ENCODE measurements around the gene JMJD7.
"Not testable (repeated sequence)": the region's sequence is repeated elsewhere in the genome, so short reads cannot be mapped to it uniquely, and the experiment has no call there.

Gene JMJD7

DNA sequence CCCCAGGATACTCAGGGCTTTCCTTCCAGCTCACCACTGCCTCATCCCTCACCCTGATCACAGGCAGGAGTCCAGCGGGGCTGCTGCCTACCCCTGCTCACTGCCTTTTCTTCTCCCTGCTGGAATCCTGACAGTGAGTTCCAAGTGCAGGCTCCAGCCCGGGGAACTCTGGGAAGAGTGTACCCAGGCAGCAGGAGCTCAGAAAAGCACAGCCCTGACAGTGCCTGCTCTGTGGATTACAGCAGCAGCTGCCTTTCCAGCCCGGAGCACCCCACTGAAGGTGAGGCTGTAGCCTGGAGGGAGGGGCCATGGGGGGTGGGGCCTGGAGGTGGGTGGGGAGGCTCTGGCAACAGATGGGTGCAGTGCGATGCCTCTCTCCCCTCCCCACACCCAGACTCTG, 6.1 kb upstream of the JMJD7 start:
- no peak for DNase-seq (ENCODE audit: low read depth in 3 of 3, low spot score in 1 of 3)

DNA sequence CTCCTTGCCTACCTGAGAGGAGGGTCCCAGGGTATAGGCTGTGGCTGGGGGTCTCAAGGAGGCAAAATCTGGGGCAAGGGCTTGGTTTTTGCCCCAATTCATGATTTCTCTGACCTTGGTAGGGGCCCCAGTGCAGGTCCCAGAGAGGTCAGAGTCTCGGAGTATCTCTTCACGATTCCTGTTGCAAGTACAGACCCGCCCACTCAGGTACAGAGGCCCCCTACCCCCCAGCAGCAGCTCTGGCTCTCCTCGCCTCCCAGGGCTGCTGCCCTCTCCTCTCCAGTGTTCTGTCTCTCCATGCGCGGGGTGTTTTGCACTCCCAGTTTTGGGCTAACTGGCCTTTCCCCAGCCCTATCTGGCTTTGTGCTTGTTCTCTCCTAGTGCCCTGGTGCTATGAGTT, 5.4 kb upstream of the JMJD7 start:
- no peak for DNase-seq (ENCODE audit: low read depth in 3 of 3, low spot score in 1 of 3)

DNA sequence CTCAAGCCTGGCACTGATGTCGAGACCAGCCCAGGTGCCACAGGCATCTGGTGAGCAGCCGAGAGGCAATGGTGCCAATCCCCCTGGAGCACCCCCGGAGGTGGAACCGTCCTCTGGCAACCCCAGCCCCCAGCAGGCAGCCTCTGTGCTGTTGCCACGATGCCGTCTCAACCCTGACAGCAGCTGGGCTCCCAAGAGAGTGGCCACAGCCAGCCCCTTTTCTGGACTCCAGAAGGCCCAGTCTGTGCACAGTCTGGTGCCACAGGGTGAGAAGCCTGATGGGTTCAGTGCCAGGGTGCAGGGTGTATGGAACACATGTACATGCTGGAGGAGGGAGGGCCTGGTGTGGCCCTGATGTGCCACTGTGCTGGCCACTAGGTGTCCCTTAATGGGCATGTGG, 4.9 kb upstream of the JMJD7 start:
- no peak for DNase-seq (ENCODE audit: low read depth in 3 of 3, low spot score in 1 of 3)

DNA sequence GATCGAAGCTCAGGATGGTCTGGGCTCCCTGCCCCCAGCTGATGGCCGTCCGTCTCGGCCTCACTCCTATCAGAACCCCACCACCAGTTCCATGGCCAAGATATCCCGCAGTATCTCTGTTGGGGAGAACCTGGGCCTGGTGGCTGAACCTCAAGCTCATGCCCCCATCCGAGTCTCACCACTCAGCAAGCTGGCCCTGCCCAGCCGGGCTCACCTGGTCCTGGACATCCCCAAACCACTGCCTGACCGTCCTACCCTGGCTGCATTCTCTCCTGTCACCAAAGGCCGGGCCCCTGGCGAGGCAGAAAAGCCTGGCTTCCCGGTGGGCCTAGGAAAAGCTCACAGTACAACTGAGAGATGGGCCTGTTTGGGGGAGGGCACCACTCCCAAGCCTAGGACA, 4.4 kb upstream of the JMJD7 start:
- no peak for DNase-seq (ENCODE audit: low read depth in 3 of 3, low spot score in 1 of 3)

DNA sequence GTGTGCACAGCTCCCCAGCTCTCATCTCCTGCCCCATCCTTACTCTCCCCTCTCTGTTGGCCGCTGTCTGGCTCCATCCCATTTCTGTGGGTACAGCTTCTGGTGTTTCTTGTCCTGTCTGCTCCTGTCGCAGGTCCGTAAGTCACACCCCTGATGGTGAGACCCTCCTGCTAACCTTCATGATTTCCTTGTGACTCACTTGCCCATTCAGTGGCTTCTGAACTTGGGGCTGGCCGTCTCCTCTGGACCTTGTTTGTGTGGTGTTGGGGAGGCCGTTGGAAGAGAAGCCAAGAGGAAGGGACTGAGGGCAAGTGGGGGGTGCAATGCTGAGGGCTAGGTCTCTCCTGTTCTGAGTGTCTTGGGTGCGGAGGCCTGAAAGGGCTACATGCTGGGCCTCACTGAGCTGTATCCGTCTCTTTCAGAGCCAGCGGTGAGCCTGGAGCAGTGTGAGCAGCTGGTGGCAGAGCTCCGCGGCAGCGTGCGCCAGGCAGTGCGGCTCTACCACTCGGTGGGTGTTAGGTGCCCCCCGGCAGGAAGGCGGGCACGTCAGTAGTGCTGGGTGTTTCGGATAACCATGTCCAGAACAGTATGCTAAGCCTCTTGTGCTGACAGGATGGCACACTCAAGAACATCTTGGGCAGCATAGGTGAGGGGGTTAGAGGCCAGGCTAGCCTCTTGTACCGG, 3.7 kb upstream of the JMJD7 start:
- no peak for DNase-seq (ENCODE audit: low read depth in 3 of 3, low spot score in 1 of 3)

DNA sequence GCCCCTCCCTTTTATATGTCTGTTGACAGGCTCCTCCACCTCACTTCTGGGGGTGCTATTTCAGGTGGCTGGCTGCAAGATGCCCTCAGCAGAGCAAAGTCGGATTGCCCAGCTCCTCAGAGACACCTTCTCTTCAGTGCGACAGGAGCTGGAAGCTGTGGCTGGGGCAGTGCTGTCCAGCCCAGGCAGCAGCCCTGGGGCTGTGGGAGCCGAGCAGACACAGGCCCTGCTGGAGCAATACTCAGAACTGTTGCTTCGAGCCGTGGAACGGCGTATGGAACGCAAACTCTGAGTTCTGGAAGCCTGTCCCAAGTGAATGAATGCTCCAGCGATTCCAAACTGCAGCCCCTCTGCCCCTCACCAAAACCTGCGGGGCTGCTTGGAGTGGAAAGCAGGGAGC, 2.7 kb upstream of the JMJD7 start:
- DNase-seq (ENCODE audit: low read depth in 3 of 3, low spot score in 1 of 3), result no peak

DNA sequence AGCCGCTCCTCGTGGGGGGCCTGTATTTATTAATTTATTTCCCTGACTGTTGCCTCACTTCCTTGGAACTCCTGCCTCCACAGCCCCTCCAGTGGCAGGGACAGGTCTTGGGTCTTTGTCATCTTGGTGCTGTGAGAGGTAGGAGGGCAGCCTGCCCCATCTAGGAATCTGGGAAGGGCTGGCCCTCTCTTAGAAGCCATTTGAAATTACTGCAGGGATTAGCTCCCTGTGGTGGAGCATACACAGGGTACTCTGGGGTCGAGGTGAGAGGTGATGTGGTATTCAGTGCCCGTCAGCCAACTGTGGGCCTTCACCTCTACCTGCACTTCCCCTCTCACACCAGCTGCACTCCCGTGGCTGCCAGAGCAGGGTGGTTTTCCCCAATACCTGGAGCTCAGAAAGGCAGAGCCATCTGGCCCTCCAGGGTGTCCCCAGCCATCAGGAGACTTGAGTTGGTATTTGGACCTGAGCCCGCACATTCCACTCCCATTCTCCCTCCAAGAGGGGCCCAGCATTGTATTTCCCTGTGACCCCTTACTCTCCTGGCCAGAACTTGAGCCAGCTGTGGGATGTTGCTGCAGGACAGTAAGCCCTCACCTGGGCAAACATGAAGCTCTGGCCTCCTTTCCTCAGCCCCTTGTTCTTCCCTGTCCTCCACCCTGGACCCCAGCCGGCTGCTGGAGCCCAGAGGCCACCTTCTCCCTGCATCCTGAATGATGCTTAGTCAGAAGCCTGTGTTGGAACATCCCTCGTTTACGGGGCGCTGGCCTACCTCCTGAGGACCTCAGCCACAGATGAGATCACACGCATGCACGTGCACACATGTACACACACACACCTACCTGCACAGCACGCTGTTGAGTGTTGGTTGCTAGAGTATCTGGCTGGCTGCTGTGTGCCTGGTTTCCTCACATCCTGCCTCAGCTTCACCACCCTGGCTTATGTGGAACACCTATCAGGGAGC, 2.0 kb upstream of the JMJD7 start:
- DNase-seq (ENCODE audit: low read depth in 3 of 3, low spot score in 1 of 3), result no peak

DNA sequence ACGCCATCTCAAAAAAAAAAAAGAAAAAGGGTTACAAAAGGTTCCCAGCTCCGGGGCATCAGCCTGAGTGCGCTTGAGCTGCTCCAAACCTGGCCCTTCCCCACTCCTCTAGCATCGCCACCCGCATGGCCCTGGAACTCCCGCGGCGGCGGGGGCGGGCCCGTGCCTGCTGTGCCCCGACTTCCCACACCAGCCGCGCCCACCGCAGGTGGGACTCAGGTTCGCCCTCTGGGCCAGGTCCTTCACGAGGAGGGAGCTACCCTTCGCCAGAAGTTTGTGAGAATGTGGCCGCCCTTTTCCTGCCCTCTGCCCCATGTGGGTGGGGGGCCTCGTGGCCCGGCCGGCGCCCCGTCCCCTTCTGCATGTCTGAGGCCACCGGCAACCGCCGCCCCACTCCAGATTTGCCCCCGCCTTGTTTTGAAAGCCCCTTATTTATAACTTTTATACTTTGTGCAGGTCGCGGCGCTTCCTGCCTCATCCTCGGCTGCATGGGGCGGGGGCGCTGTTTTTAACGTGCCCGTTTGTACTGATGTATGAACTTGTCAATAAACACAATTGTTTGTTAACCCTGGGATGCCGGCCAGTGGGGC, 507 bp upstream of the JMJD7 start:
- DNase-seq (ENCODE audit: low read depth in 3 of 3, low spot score in 1 of 3), result no peak

DNA sequence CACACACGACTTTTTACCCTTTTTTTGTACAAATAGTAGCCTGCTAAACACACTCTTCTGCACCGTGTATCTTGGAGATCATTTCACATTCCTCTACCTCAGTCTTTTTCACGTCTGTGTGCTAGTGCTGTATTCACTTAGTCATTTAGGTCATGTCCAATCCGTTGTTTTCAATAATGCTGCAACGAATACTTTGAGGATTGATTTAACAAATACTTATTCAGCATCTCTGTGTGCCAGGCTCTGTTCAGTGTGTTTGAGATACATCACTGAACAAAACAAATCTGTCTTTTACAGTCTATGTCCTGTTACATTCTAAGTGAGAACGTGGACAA, 882 bp downstream of the JMJD7 start:
- DNase-seq (ENCODE audit: low read depth in 3 of 3, low spot score in 1 of 3), result no peak

DNA sequence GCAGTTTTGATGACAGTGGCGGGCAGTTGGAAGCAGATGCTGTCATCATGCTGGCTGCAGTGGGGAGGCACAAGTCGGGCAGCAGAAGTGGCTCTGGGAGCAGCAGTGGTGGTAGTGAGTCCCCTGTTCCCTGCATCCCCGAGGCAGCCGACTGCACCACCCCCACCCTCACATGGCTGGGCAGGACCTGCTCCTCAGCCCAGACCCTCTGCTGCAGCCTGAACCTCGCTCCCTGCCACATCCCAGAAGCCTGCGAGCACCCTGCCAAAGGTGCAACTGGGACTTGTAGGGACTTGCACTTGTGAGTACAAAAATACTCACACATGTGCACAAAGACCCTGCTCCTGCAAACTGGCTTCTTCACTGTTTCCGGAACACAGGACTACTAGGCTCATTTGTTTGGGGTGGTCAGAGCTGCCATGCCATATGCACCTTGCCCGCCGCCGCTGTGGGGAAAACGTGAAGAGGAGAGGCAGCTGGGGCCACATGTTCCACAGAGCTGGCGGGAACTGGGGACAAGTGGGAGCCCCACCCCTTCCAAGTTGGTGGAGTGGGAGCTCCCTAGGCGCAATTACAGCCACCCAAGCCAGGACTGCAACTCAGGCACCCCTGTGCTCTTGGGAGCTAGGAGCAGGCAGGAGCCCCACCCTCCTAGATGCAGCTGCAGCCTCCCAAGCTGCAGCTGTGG, 2.2 kb downstream of the JMJD7 start:
- DNase-seq (ENCODE audit: low read depth in 3 of 3, low spot score in 1 of 3), result no peak

DNA sequence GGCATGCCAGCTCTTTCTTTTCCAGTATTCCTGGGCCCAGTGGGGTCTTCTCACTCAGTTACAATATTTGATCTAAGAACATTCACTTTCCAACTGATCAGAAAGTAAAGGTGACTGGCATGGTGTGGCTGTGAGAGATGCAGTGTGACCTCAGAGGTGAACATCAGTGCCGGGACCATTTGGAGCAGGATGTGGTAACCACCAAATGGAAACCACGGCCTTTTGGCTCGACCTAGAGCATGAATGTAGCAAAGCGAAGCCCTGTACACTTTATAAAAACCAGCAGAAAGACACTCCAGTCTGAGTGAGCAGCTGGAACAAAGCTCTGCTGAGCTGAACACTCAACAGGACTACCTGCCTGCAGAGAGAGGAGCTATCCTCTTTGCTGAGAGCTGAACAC, 3.4 kb downstream of the JMJD7 start:
- not testable (repeated sequence) for DNase-seq (ENCODE audit: low read depth in 3 of 3, low spot score in 1 of 3)

DNA sequence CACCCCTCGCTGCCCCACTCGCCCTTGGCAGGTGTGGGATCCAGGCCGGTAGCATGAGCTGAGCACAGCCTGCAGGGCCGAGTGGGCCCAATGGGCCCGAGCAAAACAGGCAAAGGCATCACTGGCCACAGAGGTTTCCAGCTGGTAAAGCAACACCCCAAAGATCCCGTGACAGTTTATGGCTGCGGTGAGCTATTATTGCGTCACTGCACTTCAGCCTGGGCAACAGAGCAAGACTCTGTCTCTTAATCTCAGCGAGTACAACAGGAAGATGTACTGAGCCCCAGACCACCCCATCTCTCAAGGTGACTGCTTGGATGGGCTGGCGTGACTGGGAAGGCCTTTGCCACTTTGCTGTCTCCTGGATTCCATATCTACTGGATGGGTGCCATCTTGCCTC, 4.3 kb downstream of the JMJD7 start:
- DNase-seq (ENCODE audit: low read depth in 3 of 3, low spot score in 1 of 3), result no peak

DNA sequence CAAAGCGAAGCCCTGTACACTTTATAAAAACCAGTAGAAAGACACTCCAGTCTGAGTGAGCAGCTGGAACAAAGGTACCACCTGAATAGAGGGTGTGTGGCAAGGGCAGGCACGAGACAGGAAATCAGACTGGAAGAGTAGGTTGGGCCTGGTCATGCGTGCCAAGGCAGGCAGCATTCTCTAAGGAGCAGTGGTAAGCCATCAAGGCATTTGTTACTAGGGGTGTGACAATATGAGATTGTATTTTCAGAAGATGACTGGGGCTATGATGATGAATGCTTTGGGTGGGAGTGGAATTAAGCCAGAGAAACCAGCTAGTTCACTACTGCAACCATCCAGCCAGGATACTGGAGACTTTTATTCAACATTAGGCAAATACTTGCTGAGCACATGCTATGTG, 5.0 kb downstream of the JMJD7 start:
- DNase-seq (ENCODE audit: low read depth in 3 of 3, low spot score in 1 of 3), result no peak

DNA sequence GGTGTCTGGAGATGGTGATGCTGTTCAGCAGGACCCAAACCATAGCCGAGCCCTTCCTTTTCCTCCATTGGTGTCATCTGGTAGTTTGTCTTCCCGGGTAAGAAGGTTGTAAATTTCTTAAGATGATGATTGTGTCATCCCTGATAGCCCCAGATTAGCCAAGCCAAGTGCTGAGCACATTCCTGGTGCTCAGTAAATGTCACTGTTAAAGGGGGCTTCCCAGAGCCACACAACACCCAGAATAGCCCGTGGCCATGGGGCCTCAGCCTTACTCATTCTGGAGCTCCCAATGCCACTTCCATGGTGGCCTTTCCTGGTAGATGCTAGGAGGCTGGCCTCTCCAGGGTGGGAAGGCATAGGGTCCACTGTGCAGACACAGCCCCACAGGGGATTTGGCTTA, 6.2 kb downstream of the JMJD7 start:
- no peak for DNase-seq (ENCODE audit: low read depth in 3 of 3, low spot score in 1 of 3)

DNA sequence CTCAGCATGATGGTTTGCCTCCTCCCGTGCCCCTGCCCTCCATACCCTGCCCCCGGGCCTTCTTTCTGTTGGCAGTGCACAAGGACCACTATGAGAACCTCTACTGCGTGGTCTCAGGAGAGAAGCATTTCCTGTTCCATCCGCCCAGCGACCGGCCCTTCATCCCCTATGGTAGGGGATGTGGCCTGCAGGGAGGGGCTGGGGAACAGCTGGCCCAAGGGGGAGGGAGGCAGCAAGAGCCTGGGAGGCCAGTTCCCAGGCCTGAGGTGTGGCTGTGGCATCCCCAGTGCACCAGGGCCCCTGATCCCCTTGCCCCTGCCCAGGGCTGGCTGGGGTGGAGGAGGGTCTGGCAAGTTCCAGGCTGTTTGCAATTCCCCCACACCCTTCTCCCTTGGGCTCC, 8.2 kb downstream of the JMJD7 start:
- no peak for DNase-seq (ENCODE audit: low read depth in 3 of 3, low spot score in 1 of 3)

DNA sequence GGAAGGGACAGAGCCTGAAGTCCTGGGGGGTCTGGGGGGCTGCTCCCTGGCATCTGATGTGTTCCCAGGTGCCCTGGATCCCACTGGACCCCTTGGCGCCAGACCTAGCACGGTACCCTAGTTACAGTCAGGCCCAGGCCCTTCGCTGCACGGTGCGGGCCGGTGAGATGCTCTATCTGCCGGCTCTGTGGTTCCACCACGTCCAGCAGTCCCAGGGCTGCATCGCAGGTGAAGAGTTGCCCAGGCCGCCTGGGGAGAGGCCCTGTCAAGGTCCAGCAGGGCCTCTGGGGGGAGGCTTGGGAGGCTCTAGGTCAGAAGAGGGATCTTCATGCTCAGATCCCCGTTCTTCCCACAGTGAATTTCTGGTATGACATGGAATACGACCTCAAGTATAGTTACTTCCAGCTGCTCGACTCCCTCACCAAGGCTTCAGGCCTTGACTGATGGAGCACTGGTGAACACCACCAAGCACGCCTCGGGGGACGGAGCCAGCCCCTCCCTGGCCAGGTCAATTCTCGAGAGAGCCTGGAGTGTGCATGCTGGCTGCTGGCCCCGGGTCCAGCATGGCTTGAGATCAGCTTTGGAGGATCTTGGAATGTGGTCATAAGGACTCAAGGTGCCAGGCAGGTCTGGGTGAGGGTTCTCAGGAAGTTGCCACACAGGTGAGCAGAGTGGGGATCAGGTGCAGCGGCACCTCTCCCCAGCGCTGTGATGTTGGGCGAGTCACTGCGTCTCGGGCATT, 9.0 kb downstream of the JMJD7 start:
- DNase-seq (ENCODE audit: low read depth in 3 of 3, low spot score in 1 of 3), result no peak

DNA sequence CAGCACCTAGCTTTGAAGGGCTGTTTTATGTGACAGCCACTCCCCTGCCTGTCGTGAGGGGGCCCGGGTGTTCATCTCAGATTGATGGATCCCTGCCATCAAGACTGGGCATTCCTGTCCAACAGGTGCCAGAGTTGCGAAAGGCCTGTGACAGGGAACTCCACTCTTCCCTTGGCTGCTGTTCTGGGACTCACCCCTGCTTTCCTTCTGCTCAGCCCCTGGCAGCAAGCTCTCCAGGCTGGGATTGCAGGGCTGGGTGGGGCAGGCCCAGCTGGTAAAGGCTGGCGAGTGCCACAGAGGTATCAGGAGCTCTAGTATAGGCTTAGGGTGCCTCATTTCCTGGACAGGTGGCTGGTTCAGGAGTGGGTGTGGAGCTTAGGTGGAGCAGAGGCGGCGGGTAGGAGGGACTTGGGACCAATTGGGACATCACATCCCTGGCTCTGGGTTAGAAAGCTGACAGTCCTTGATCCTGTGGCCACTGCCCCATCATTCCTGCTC, 10.6 kb downstream of the JMJD7 start, which contains the start of gene PLA2G4B:
TSS of gene PLA2G4B (plus strand) at position 448 of the 498 bp plus-strand sequence. CDS start 67 bp downstream, outside the sequence.
- no peak for DNase-seq (ENCODE audit: low read depth in 3 of 3, low spot score in 1 of 3)

DNA sequence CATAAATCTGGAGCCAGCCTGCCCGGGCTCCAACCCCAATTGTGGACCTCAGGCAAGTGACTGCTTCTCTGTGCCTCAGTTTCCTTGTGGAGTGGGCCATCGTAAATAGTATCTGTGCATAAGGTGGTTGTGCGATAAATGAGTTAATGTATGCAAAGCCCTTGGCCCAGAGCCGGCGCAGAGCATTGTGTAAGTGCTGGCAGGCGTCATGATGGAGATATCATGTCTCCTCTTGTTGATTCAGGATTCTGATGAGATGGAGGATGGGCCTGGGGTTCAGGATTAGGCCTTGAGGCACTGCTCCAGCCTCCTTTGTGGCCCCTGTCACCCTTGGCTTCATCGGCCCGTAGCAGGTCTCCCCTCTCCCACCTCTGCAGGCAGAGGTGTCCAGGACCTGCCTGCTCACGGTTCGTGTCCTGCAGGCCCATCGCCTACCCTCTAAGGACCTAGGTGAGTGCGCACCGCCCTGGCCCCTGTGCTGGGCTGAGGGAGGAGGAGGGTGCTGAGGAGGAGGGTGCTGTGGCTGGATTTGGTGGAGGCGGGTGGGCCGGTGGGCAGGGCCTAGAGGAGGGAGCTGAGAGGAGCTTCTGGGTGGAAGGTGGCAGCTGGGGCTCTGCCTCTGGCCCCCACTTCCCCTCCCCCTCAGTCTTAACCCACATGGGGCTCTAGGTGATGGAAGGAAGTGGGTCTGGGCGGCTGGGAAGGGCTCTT, 12.0 kb downstream of the JMJD7 start:
- DNase-seq (ENCODE audit: low read depth in 3 of 3, low spot score in 1 of 3), result no peak

DNA sequence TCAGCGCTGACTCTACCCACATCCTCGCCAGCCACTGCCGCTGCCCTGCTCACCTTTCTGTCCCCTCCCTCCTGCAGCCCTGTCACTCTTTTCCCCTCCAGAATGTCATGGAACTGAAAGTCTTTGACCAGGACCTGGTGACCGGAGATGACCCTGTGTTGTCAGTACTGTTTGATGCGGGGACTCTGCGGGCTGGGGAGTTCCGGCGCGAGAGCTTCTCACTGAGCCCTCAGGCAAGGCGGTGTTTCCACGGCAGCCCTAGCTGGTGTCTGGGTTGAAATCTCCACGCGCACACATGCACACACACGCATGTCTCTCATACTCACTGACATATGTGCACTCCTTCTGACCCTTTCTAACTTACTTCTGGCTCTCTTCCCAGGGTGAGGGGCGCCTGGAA, 12.8 kb downstream of the JMJD7 start:
- DNase-seq (ENCODE audit: low read depth in 3 of 3, low spot score in 1 of 3), result no peak

DNA sequence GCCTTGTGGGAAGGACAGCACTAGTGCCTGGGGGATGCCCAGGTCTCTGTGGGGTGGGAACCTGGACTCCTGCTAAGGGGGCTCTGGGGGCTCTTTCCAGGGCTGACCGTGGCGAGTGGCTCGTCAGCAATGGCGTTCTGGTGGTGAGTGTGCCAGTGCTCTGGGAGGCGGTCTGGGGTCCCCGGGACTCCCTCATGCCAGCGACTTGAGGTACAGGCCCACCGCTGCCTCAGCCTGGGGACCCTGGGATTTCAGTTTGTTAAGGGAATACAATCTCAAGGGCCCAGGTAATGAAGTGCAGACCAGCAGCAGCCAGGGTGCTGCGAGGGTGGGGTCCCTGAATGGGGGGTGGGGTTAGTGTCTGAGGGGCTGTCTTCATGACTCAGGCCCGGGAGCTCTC, 13.2 kb downstream of the JMJD7 start:
- DNase-seq (ENCODE audit: low read depth in 3 of 3, low spot score in 1 of 3), result no peak
